PC-3 (cell line): ENCODE data around the gene PALB2.

Experiments
- CTCF ChIP-seq: fragments of 300-600 bp; sonication (generic); conservative IDR thresholded peaks from 2 replicates; pipeline ENCODE4 v1.5.1; 2017; ENCODE audit warnings: antibody characterized with exemption, low read depth, mild to moderate bottlenecking, low read length
- EZH2phosphoT487 ChIP-seq: fragments of 300-600 bp; sonication (generic); IDR thresholded peaks from 2 replicates; pipeline ENCODE4 v1.6.1; 2018; ENCODE audit warnings: mild to moderate bottlenecking, antibody characterized with exemption, low read length, borderline replicate concordance

- no peak for TF ChIP-seq CTCF
- no peak for TF ChIP-seq EZH2phosphoT487
Observed at GRCh38 chr16:23640931-23641765, at the start of gene PALB2, which contains the start of gene DCTN5.
